ENCODE results near the gene ZNF506. TPM values are rescaled to one million over a fixed set of nuclear protein-coding genes. Genes with fewer than 3 reads are reported as not detected.

Gene ZNF506
- total and polyA plus RNA-seq, 2 experiments from 2014 or later = 26.0 to 42.1 TPM

- peak overlapping the region; percentile 98 for H3K4me2 ChIP-seq
- H3K27ac Mint-ChIP-seq = peak overlapping the region; percentile 99
- DNase-seq (ENCODE audit: low spot score) (no peak), ATAC-seq (no peak)
- 0 out of 2 replicates have a peak, but pooled peaks cover 8% of the 10 kb centered on the region for H3K9me2 ChIP-seq (ENCODE audit: insufficient read depth)
- peak overlapping the region; percentile 98 for H3K4me3 ChIP-seq
- 0 out of 2 replicates have a peak, but pooled peaks cover 3% of the 10 kb centered on the region for H4K20me1 ChIP-seq (replicated peaks; ENCODE audit: insufficient read depth)
- H3K4me1 ChIP-seq (ENCODE audit: insufficient read depth) = no peaks in the 10 kb centered on the region
- TF ChIP-seq EZH2phosphoT487 (IDR thresholded peaks at IDR 0.05; ENCODE audit: unreplicated experiment) = no peak
- no peak for TF ChIP-seq POLR2AphosphoS5 (IDR thresholded peaks at IDR 0.05; ENCODE audit: low read depth)
- no peak for TF ChIP-seq NANOG (IDR thresholded peaks at IDR 0.05; ENCODE audit: borderline replicate concordance)
- TF ChIP-seq, protein P1, sequence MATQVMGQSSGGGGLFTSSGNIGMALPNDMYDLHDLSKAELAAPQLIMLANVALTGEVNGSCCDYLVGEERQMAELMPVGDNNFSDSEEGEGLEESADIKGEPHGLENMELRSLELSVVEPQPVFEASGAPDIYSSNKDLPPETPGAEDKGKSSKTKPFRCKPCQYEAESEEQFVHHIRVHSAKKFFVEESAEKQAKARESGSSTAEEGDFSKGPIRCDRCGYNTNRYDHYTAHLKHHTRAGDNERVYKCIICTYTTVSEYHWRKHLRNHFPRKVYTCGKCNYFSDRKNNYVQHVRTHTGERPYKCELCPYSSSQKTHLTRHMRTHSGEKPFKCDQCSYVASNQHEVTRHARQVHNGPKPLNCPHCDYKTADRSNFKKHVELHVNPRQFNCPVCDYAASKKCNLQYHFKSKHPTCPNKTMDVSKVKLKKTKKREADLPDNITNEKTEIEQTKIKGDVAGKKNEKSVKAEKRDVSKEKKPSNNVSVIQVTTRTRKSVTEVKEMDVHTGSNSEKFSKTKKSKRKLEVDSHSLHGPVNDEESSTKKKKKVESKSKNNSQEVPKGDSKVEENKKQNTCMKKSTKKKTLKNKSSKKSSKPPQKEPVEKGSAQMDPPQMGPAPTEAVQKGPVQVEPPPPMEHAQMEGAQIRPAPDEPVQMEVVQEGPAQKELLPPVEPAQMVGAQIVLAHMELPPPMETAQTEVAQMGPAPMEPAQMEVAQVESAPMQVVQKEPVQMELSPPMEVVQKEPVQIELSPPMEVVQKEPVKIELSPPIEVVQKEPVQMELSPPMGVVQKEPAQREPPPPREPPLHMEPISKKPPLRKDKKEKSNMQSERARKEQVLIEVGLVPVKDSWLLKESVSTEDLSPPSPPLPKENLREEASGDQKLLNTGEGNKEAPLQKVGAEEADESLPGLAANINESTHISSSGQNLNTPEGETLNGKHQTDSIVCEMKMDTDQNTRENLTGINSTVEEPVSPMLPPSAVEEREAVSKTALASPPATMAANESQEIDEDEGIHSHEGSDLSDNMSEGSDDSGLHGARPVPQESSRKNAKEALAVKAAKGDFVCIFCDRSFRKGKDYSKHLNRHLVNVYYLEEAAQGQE (IDR thresholded peaks at IDR 0.05; ENCODE audit: unreplicated experiment) = no peak
- TF ChIP-seq ZNF114 (CRISPR knock-in tag; IDR thresholded peaks at IDR 0.05) = no peak
- no peaks in the 10 kb centered on the region for H3K36me3 ChIP-seq (ENCODE audit: insufficient read depth)
- H2AFZ ChIP-seq = peak overlapping the region; percentile 94
- H3K4me3 Mint-ChIP-seq = peak overlapping the region; percentile 100
- H3K27ac ChIP-seq (ENCODE audit: low read depth) = peak overlapping the region; percentile 94; the same call in 1 of the 2 replicates
- peaks cover 4% of the 10 kb centered on the region; the same call in 1 of the 3 replicates for H3K36me3 Mint-ChIP-seq (ENCODE audit: low read depth)
- peaks cover 52% of the 10 kb centered on the region for H3K79me2 ChIP-seq (replicated peaks; ENCODE audit: insufficient read depth)
- no peaks in the 10 kb centered on the region; the same call in 1 of the 2 replicates for H3F3A ChIP-seq (replicated peaks; ENCODE audit: low read depth)
- H3K9me3 Mint-ChIP-seq = peaks cover 25% of the 10 kb centered on the region
- peaks cover 7% of the 10 kb centered on the region for H3K27me3 Mint-ChIP-seq (ENCODE audit: insufficient read depth, low read depth, poor library complexity)
- H3K27me3 ChIP-seq (ENCODE audit: insufficient read depth) = no peaks in the 10 kb centered on the region
- H3K4me1 Mint-ChIP-seq = peaks cover 2% of the 10 kb centered on the region; the same call in 1 of the 3 replicates
These were observed 703 bp downstream of the ZNF506 start for GRCh38 chr19:19820774-19821320.

GRCh38 chr19:19817357-19817756, 4.2 kb downstream of the ZNF506 start:
- Histone ChIP-seq H3K36me3 (ENCODE audit: insufficient read depth) (no peaks in the 10 kb centered on the region), H3K27ac (ENCODE audit: low read depth) (no peak overlapping the region), H2AFZ (no peak overlapping the region), H3F3A (replicated peaks; ENCODE audit: low read depth) (no peaks in the 10 kb centered on the region; the same call in 1 of the 2 replicates), H3K4me1 (ENCODE audit: insufficient read depth) (no peaks in the 10 kb centered on the region), H4K20me1 (replicated peaks; ENCODE audit: insufficient read depth) (peaks cover 10% of the 10 kb centered on the region), H3K27me3 (ENCODE audit: insufficient read depth) (no peaks in the 10 kb centered on the region), H3K79me2 (replicated peaks; ENCODE audit: insufficient read depth) (peaks cover 82% of the 10 kb centered on the region), H3K9me2 (ENCODE audit: insufficient read depth) (no peaks in the 10 kb centered on the region), H3K4me2 (no peak overlapping the region), H3K4me3 (no peak overlapping the region)
- TF ChIP-seq JUNB (IDR thresholded peaks at IDR 0.05; ENCODE audit: unreplicated experiment) (no peak), POLR2AphosphoS5 (IDR thresholded peaks at IDR 0.05; ENCODE audit: low read depth) (no peak)
- TF ChIP-seq, protein P1 (IDR thresholded peaks at IDR 0.05; ENCODE audit: unreplicated experiment) = no peak
- Mint-ChIP-seq H3K9me3 (peaks cover 9% of the 10 kb centered on the region; the same call in 2 of the 3 replicates), H3K4me3 (no peak overlapping the region), H3K27ac (no peak overlapping the region), H3K4me1 (peaks cover 2% of the 10 kb centered on the region; the same call in 1 of the 3 replicates), H3K36me3 (ENCODE audit: low read depth) (peaks cover 24% of the 10 kb centered on the region), H3K27me3 (ENCODE audit: insufficient read depth, low read depth, poor library complexity) (peaks cover 8% of the 10 kb centered on the region)
- DNase-seq (ENCODE audit: low spot score) = no peak
- no peak for ATAC-seq

Data from GM23338 (cell line).